ENCODE results near the gene FNBP1L.

FNBP1L gene

DNA sequence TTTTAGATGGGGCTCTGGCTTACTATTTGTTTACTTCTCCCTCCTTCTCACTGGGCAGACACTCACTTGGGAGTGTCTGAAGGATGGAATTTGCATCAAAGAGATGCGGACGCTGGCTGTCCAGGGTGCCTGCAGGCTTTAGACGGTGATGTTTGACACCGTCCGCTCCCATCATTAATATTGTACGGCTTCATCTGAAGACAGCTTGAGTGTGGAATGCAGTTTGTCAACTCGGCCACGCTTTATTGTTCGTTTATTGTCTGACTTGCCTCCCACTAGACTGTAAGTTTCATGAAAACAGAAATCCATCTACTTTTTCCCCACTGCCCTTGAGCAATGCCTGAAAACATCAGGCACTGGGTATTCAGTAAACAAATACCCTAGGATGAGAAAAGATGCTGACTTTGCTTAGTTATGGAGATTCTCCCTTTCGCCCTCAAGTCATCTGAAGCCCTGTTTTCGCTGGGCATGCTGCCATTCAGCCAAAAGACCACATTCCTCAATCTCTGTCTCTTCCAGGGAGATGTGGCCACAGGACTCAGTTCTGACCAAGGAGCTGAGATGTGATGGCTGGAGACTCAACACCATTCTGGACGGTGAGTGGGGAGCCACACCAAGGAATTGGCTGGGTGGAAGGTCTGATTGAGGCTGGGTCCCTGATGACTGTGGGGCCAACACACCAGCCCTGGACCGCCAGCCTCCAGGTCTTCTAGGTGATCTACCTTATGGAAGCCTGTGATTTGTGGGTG lies 146.1 kb downstream of the FNBP1L start:
- peak; percentile 54 for DNase-seq

- no peak for DNase-seq
These were observed 146.6 kb downstream of the FNBP1L start for GRCh38 chr1:93594603-93594880.

- no peak for DNase-seq
These were observed 147.3 kb downstream of the FNBP1L start for GRCh38 chr1:93595266-93595665.

DNA sequence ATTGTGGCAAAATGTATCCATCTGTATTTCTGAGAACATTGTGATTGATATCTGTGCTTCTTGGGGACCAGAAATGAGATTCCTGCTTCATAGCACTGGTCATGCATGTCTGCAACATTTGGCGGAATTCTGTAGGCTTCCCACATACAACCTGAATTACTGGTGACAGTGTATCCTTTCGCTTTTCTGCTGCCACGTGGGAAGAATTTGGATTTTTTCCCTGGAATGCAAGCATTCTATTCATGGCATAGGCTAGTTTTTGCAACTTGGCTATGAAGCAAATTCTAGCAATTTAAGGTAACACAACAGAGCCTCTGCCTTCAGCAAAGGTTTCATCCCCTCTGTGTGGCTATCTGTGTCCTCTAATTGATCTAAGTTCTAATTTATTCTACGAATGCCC lies 147.8 kb downstream of the FNBP1L start:
- peak; percentile 58 for DNase-seq

DNA sequence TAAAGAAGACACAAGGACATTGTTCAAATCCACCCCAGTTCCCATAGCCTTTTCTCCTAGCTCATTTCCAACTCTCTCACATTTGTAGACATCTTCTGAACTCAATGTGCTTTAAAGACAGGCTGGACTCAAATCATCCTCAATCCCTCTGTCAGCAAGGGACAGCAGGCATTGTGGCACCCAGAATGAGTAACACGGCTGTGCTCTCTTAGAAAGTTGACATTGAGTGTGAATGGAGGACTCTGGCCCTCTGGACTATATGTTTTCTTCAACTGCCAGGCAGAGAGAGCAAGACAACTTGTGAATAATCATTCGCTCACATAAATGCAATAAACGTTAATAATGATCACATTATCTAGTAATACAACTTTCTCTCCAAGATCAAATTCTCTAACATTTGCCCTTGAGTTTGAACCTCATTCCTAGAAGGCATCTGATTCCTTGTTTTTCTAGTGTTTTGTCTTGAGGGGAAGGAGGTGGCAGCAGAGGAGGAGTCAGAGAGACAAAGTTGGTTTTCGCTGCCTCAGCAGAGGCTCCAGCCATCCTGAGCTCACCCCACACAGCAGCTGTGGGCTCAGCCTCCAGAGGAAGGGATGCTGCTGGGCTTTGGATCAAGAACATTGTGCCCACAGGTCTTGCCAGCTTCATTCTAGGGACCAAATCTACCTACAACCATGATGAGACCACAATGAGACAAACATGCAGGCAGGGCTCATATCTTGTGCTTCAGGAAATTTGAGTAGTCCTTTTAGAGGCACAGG lies 148.6 kb downstream of the FNBP1L start:
- no peak for DNase-seq

DNA sequence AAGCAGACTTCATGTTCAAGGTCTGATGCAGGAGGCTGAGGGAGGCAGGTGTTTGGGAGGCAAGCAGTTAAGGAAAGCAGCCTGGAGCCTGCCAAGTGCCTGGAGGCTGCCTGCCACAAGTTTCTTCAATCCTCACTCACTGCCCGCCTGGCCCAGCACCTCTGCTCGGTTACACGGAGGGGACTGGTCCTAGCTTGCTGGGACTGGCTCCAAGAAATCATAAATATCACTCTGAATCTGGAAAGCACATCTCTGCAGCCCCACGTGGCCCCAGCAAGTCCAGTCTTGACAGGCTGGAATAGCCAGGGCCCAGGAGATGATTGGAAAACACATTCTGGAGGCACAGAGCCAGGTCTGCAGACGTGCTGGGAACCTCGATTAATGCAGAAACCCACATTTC lies 149.8 kb downstream of the FNBP1L start:
- DNase-seq, result no peak

- DNase-seq, result no peak
These were observed 150.5 kb downstream of the FNBP1L start for GRCh38 chr1:93598396-93598795.

- no peak for DNase-seq
These were observed 151.0 kb downstream of the FNBP1L start for GRCh38 chr1:93598861-93599439.

DNA sequence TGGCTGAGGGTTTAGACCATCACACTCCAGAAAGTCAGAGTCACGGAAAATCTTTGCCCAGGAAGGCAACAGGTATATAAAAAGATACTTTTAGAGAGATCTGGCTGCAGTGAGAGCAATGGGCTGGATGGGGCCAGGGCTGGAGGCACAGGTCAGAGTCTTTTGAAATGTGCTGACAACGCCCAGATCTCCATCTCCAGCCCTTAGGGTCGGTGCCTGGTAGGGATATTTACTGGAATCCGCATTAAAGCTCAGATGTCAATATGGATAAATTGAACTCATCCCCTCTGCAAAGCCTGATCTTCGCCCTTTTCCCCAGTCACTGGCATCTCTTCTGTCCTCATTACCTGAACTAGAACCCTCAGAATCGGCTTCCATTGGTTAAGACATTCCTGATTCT lies 151.6 kb downstream of the FNBP1L start:
- DNase-seq, result no peak

DNA sequence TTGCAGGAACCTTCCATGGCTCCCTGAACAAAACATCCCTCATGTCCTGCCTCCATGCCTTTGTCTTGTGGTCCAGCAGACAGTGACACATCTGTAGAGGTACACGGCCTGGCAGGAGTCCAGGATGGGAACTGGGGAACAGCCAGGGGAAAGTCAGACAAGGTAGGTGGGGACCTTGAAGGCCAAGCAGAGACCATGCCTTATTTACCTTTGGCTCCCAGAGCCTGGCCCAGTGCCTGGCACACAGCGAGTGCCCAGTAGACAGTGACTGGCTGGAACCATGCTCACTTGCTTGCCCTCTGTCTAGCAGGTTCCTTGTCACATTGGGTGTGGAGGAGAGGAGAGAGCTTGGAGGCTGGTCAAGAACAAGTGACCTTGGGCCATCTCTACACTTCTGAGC lies 152.7 kb downstream of the FNBP1L start:
- no peak for DNase-seq

DNA sequence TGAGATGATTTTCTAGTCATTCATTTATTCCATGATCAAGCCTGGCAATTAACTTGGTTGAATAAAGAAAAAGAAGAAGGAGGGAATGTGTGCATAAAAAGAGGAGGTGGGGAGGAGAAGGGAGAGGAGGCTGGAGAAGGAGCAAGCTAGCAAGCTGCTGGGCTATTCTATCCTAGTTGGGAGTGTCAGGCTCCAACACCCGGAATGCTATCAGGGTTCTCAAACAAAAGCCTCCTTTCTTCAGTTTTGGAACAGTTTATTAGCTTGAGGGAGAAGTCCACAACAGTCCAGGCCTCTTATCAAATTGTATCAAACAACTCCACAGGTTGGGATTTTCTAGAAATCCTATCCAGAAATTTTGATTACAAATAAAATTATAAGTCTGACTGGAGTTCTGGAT lies 153.8 kb downstream of the FNBP1L start:
- DNase-seq, result no peak

GRCh38 chr1:93602101-93602500 lies 154.2 kb downstream of the FNBP1L start:
- no peak for DNase-seq

DNA sequence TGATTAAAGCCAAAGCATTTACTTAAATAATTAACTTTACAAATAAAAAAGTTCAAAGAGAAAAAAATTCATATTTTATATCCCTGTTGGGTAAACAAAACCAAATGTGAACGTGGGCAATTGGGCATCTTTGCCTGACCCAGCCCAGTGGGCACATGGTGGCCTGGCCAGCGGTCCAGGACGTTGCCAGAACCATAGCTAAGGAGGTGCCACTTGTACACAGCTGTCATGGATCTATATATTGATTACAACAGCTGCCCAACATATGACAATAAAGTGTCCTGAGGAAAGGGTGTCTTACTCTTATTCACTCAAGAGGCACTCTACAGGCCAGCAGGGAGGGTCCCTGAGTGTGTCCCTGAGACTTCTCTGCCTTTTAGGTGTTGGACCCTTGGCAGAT lies 155.2 kb downstream of the FNBP1L start:
- DNase-seq, result no peak

DNA sequence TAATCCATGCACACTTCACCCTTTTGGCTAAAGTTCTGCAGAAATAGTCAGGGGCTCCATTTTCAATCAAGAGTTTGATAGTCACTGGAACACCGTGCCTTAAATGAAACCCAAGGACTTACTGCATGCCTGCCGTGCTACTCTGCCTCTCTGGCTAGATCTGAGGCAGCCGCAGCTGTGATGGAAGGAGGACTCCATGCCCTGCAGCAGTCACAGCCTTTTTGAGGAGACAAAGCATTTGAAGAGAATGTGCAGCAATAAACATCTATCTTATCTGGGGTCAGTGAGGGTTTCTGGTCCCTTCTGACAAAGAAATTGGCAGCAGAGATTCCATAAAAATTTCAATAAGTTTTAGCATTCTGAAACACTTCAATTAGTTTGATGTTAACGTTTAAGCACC lies 155.7 kb downstream of the FNBP1L start:
- DNase-seq, result no peak

Measured in fibroblast of skin of scalp (primary cell).